ENCODE data around the gene CCT8L2.
"Not testable (repeated sequence)": the region's sequence is repeated elsewhere in the genome, so short reads cannot be mapped to it uniquely, and the experiment has no call there.

The CCT8L2 gene, protein sequence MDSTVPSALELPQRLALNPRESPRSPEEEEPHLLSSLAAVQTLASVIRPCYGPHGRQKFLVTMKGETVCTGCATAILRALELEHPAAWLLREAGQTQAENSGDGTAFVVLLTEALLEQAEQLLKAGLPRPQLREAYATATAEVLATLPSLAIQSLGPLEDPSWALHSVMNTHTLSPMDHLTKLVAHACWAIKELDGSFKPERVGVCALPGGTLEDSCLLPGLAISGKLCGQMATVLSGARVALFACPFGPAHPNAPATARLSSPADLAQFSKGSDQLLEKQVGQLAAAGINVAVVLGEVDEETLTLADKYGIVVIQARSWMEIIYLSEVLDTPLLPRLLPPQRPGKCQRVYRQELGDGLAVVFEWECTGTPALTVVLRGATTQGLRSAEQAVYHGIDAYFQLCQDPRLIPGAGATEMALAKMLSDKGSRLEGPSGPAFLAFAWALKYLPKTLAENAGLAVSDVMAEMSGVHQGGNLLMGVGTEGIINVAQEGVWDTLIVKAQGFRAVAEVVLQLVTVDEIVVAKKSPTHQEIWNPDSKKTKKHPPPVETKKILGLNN

GRCh38 chr22:16592710-16593109, at the start of gene CCT8L2:
CCT8L2 (minus strand) TSS chr22:16592810; CDS start chr22:16592550, 260 bp downstream.
- DNase-seq (ENCODE audit: low read depth): not testable (repeated sequence)

DNA sequence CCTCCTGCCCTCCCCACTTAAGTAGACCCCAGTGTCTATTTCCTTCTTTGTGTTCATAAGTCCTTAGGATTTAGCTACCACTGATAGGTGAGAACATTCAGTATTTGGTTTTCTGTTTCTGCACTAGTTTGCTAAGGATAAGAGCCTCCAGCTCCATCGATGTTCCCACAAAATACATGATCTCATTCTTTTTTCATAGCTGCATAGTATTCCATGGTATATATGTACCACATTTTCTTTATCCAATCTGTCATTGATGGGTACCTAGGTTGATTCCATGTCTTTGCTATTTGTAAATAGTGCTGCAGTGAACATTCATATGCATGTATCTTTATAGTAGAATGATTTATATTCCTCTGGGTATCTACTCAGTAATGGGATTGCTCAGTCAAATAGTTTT, 42.8 kb upstream of the CCT8L2 start:
- DNase-seq (ENCODE audit: low read depth): not testable (repeated sequence)

- not testable (repeated sequence) for DNase-seq (ENCODE audit: low read depth)
Measured at GRCh38 chr22:16634092-16634491, 41.5 kb upstream of the CCT8L2 start.

GRCh38 chr22:16628476-16628875, 35.9 kb upstream of the CCT8L2 start:
- not testable (repeated sequence) for DNase-seq (ENCODE audit: low read depth)

DNA sequence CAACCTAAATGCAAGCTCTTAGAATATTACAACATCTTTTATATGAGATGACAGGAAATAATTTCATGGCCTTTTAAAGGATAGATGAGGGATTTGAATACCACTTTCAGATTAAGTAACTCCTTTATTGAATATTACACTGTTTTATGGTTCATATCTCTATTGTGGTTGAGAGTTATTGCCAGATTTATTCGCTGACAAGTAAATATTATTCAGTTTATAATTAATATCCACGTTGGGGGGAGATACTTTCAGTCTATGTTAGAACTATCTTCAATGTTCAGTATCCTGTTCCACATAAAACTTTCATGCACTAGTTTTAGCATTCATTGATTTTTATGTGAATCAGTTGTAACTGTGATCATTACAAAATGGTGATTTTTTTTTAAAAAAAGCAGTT, 32.4 kb upstream of the CCT8L2 start:
- not testable (repeated sequence) for DNase-seq (ENCODE audit: low read depth)

DNA sequence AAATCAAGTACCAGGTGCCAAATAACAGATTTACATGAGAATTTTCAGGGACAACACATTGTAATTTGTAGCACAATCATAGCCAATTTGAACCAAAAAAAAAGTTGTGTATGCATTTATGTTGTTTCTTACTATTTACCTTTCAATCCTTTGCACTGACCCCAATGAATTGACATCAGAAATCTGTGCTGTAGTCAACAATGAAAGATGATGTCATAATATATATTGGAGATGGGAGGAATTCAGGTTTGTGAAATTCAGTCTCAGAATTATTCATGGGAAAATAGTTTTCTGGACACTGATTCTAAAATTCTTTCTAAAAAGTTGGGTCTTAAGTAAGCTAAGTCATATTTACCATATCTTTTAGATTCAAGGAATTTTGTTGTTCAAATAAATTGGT, 31.0 kb upstream of the CCT8L2 start:
- DNase-seq (ENCODE audit: low read depth): not testable (repeated sequence)

- not testable (repeated sequence) for DNase-seq (ENCODE audit: low read depth)
Measured at GRCh38 chr22:16617516-16617915, 24.9 kb upstream of the CCT8L2 start.

DNA sequence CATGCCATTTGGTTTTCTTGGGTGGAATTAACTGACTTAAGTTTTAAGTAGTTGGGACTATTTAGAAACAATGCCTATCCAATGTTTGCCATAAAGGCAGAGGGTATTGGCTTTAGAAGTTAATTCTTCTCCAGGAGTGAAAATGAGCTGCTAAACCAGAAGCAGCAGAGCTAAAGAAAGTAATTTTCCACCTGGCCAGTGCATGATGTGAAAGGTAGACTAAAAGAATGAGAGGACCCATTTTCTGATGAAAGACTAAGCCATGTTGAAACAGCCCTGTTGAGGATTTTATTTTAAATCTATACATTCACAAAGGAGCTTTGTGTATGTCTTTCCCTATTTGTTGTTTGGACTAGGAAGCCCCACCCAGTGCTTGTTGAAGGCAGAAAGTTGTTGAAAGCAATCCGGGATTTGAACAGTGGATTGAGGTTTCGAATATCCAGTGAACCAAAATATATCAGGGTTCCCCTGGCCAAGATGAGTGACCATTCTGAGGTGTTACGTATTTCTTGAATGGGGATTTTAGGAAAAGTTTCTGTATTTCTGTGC, 23.9 kb upstream of the CCT8L2 start:
- DNase-seq (ENCODE audit: low read depth): not testable (repeated sequence)

DNA sequence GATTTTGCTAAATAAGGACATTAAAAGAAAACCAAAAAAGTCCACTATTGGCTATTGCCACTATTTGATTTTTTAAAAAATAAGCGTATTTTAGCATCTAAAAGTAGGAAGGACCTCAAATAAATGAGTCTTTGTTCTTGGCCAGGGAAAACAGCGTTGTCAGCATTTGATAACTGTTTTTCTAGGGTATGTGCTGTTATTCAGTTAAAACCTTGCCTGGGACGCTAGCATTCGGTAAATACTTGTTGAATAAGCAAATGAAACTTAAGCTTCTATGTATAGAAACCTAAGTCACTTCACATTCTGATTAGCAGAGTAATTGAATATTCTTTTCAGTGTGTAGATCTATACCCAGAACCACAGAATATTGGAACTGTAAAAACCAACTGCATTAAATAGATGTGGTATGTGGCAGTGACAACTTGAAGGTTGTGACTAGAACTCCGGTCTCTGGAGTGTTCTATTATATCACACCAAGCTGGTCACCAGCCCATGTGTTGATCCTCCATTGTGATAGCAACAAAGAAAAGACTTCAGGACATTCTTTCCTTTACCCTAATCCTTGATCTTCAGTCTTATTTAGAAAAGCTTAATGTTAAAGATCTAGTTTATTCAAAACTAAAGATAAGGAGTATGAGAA, 23.1 kb upstream of the CCT8L2 start:
- not testable (repeated sequence) for DNase-seq (ENCODE audit: low read depth)

DNA sequence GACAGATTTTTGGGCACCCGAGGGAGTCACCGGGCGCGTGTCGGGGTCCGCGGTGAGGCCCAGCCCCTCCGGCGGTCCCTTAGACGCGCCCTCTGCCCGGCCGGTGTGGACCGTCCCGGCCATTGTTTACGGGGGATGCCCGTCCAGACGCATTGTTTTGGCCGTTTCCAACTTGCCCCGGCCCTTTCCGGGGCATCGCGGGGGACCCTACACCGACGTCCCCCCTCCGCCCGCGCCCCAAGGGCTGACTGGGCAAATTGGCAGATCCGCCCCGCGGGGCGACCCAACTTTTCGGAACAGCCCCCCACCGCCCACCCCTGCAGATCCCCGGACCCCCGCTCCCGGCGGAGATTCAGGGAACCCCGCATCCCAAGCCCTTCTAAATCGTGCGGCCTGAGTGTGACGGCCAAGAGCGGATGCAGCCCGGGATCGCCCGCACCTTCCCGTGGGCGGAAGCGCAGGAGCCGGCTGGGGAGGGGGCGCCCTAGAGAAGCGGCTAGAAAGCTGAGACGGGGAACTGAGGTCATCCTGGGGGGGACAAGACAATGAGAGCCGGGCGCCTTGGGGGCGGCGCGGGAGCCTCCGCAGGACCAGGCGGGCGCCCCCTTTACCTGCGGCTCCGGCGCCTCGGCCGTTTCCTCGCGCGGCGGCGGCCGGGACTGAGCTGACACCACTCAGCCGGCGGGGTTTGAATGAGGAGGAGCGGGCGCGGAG, 17.1 kb upstream of the CCT8L2 start:
- no peak for DNase-seq (ENCODE audit: low read depth)

- DNase-seq (ENCODE audit: low read depth): no peak
Measured at GRCh38 chr22:16608931-16609330, 16.3 kb upstream of the CCT8L2 start.

DNA sequence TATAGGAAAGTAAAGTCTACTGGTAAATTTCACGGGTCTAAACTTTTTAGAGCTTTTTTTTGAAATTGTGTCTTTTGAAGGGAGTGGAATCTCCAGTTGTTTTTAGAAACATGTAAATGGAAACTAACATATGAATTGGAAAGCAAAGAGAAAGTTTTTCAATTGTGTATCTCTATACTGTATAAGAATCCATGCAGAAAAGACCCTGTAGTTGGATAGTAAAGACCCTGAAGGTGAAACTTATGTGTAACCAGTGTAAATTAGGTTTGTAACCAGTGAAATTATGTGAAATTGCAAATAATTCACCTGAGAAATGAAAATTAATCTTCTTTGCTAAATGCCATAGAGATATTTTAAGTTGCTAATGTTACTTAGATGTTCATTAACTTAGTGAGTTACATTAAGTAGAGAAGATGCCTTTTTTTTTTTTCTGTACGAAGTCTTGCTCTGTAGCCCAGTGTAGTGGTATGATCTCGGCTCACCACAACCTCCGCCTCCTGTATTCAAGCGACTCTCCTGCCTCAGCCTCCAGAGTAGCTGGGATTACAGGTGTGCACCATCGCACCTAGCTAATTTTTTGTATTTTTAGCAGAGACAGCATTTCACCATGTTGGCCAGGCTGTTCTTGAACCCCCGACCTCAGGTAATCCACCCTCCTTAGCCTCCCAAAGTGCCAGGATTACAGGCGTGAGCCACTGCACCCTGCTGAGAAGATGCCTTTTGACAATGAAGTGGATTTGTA, 11.8 kb upstream of the CCT8L2 start:
- DNase-seq (ENCODE audit: low read depth): not testable (repeated sequence)

DNA sequence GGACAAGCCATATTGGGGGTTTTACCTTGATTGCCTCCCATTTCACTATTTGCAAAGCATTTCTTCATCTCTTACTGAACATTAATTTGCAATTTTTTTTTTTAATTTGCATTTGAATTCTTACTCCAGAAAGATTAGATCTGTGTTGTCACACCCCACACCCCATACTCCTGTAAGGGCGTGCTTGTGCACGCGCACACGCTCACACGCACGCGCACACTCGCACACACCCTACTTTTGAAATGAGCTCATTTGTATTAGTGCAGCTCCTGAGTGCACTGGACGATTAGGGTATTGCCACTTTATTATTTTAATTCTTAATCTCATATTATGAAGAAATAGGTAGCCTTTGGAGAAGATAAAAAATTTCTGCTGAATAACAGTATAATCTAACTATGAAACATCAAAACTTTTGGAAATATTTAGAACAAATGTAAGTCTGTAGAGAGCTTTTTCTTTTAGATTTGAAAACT, 11.2 kb upstream of the CCT8L2 start:
- DNase-seq (ENCODE audit: low read depth): not testable (repeated sequence)

DNA sequence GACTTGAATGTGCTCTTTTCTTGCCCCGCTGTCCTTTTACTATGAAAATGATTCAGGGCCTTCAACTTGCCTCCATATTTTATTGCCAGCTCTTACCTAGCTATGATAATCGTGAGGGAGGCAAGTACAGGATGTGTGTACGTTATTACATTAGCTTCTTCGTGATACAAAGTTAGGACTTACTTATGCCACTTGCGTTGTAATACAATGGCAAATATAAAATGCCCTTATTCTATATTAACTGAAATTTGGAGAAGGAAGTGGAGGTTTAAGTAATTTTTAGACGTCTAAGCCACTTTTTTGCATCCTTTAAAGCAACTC, 10.8 kb upstream of the CCT8L2 start:
- no peak for DNase-seq (ENCODE audit: low read depth)

- DNase-seq (ENCODE audit: low read depth): not testable (repeated sequence)
Measured at GRCh38 chr22:16602728-16603447, 10.3 kb upstream of the CCT8L2 start.

DNA sequence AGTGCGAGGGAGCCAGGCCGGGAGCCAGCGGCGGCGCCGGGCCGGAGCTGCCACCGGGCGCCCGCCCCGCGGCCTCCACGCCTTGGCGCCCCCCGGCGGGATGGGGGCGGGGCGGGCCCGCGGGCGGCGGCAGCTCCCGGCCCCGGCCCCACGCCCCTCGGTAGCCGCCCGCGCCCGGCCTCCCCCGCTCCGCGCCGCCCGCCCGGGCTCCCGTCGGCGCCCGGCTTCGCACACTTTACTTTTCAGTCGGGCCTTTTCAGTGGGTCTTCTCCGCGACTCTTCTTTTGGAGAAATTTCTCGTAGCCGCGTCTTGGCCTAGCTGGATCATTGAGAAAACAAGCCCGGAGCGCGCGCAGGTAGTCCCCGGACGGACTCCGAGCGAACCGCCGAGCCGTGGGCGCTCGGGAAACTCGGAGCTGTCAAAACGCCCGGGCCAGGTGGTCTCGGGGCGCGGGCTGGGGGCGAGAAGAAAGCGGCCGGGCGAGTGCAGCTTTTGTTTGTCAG, 9.7 kb upstream of the CCT8L2 start:
- not testable (repeated sequence) for DNase-seq (ENCODE audit: low read depth)

DNA sequence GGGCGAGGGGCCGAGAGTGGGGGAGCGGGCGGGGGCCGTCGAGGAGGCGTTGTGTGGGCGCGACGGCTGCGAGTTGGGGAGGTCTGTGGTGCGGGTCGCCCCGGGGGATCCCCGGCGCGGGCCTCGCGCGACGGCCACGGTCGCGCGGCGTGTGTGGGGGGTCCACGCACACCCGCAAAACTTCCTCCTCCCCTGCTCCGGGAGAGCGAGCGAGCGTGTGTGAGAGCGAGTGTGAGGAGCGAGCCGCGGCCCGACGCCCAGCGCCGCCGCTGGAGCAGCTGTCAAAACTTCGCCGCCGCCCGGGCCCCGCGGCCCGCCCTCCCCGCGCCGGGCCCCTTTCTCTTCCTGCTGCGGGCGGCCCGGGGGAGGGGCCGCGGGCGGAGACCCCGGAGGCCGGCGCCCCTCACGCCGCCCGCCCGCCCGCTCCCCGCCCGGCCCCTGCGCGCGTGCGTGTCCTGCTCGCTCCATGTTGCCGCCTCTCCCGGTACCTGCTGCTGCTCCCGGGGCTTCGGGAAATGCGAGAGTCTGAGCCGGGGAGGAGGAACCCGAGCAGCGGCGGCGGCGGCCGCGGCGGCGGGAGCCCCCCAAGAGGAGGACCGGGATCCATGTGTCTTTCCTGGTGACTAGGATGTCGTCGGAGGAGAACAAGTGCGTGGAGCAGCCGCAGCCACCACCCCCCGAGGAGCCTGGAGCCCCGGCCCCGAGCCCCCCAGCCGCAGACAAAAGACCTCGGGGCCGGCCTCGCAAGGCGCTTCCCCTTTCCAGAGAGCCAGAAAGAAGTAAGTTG, 9.0 kb upstream of the CCT8L2 start:
- no peak for DNase-seq (ENCODE audit: low read depth)

DNA sequence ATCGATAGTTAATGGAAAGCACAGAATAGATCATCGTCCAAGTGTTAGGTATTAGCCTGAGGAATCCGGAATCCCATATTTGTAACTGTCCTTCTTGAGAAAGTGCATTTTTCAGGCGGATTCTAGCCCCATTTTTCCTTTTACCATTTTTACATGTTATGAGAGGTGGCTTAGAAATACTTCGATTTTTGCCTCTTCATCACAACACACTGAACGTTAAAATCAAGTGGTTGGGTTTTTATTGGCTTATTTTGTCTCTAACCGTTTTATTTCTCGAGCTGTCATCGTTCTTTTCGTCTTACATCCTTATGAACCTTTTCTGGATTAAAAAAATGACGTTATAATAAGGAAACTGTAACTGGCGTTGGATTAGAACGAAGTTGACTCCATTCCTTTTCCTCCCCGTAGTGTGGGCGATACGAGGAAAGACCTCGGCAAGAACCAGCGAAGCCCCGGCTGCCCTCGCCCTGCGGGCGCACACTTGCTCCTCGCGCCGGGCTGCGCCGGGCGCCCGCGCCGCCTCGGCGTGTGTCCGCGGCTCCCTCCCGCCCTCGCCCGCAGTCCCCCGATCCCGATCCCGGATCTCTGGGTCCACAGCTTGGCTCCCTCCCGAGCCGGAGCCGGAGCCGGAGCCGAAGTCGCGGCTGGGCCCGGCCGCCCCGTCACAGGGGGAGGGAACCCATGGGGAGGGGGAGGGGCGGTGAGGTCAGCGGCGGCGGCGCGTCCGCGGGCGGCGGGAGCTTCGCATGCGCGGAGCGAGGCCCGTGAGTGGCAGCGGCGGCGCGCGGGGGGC, 8.2 kb upstream of the CCT8L2 start:
- DNase-seq (ENCODE audit: low read depth): peak; percentile 66

- DNase-seq (ENCODE audit: low read depth): not testable (repeated sequence)
Measured at GRCh38 chr22:16599648-16600047, 7.0 kb upstream of the CCT8L2 start.

Data from fibroblast of gingiva (primary cell).